H9 (cell line): Measurements from ENCODE around the gene TRABD. TPM values are rescaled to one million over a fixed set of nuclear protein-coding genes. Genes with fewer than 3 reads are reported as not detected.

Experiments used
- DNase-seq: peaks from one replicate; pipeline ENCODE4 v3.0.0-alpha.2; 2017
- H2AFZ ChIP-seq: one replicate; pipeline ENCODE4 v1.6.1; 2013; ENCODE audit warnings: mild to moderate bottlenecking, low read length, control low read depth, moderate library complexity
- H2AK5ac ChIP-seq: 2 replicates; pipeline ENCODE4 v1.6.1; 2013; ENCODE audit warnings: low read length, control low read depth, mixed read lengths; ENCODE audit not compliant: insufficient read length
- H2BK120ac ChIP-seq: one replicate; pipeline ENCODE4 v1.6.1; 2013; ENCODE audit warnings: low read depth, mild to moderate bottlenecking, low read length, control low read depth, inconsistent platforms; ENCODE audit not compliant: poor library complexity, severe bottlenecking
- H2BK12ac ChIP-seq: 2 replicates; pipeline ENCODE4 v1.6.1; 2013; ENCODE audit warnings: low read length, control low read depth, mixed read lengths, low read depth; ENCODE audit not compliant: insufficient read length
- H2BK15ac ChIP-seq: 2 replicates; pipeline ENCODE4 v1.6.1; 2013; ENCODE audit warnings: low read depth, low read length, control low read depth
- H2BK20ac ChIP-seq: one replicate; pipeline ENCODE4 v1.6.1; 2013; ENCODE audit warnings: low read depth, mild to moderate bottlenecking, low read length, control low read depth, inconsistent platforms; ENCODE audit not compliant: poor library complexity, severe bottlenecking
- H2BK5ac ChIP-seq: 2 replicates; pipeline ENCODE4 v1.6.1; 2013; ENCODE audit warnings: low read length, control low read depth, mixed read lengths; ENCODE audit not compliant: insufficient read length
- H3K14ac ChIP-seq: 2 replicates; pipeline ENCODE4 v1.6.1; 2013; ENCODE audit warnings: low read length, control low read depth; ENCODE audit not compliant: insufficient read depth
- H3K18ac ChIP-seq: 2 replicates; pipeline ENCODE4 v1.6.1; 2013; ENCODE audit warnings: low read depth, mild to moderate bottlenecking, mixed read lengths, low read length, control low read depth; ENCODE audit not compliant: insufficient read length
- H3K23ac ChIP-seq: 2 replicates; pipeline ENCODE4 v1.6.1; 2013; ENCODE audit warnings: low read length, control low read depth, mixed read lengths, low read depth; ENCODE audit not compliant: insufficient read length
- H3K23me2 ChIP-seq: 2 replicates; pipeline ENCODE4 v1.6.1; 2013; ENCODE audit warnings: low read depth, mild to moderate bottlenecking, mixed read lengths, low read length, control low read depth; ENCODE audit not compliant: insufficient read length, poor library complexity, severe bottlenecking
- H3K27ac ChIP-seq: 2 replicates; pipeline ENCODE4 v1.5.1; 2013; ENCODE audit warnings: low read length, control low read depth, mixed read lengths, low read depth; ENCODE audit not compliant: insufficient read length
- H3K27me3 ChIP-seq: 2 replicates; pipeline ENCODE4 v1.6.1; 2013; ENCODE audit warnings: low read length, control low read depth, inconsistent platforms; ENCODE audit not compliant: insufficient read depth
- H3K4ac ChIP-seq: 2 replicates; pipeline ENCODE4 v1.6.1; 2013; ENCODE audit warnings: low read depth, mild to moderate bottlenecking, control low read depth, inconsistent platforms, low read length, moderate library complexity
- H3K4me1 ChIP-seq: 2 replicates; pipeline ENCODE4 v1.6.1; 2013; ENCODE audit warnings: low read length, control low read depth, inconsistent platforms; ENCODE audit not compliant: insufficient read depth
- H3K4me2 ChIP-seq: 2 replicates; pipeline ENCODE4 v1.6.1; 2013; ENCODE audit warnings: low read length, control low read depth, mixed read lengths; ENCODE audit not compliant: insufficient read length, insufficient read depth
- H3K56ac ChIP-seq: 2 replicates; pipeline ENCODE4 v1.6.1; 2013; ENCODE audit warnings: low read depth, mild to moderate bottlenecking, mixed read lengths, low read length, control low read depth; ENCODE audit not compliant: insufficient read length
- H3K79me1 ChIP-seq: 2 replicates; pipeline ENCODE4 v1.6.1; 2013; ENCODE audit warnings: low read depth, mild to moderate bottlenecking, moderate library complexity, low read length, control low read depth, inconsistent platforms; ENCODE audit not compliant: insufficient read depth, poor library complexity, severe bottlenecking
- H3K79me2 ChIP-seq: 2 replicates; pipeline ENCODE4 v1.6.1; 2013; ENCODE audit warnings: low read length, control low read depth, inconsistent platforms; ENCODE audit not compliant: insufficient read depth
- H3K9ac ChIP-seq: 2 replicates; pipeline ENCODE4 v1.6.1; 2013; ENCODE audit warnings: low read length, control low read depth, mixed read lengths; ENCODE audit not compliant: insufficient read length; ENCODE audit errors: extremely low read depth
- H3K9me3 ChIP-seq: one replicate; pipeline ENCODE4 v1.6.1; 2013; ENCODE audit warnings: low read depth, low read length, inconsistent platforms; ENCODE audit not compliant: control insufficient read depth
- H3T11ph ChIP-seq: one replicate; pipeline ENCODE4 v1.6.1; 2013; ENCODE audit warnings: mild to moderate bottlenecking, low read length, control low read depth, inconsistent platforms
- H4K20me1 ChIP-seq: one replicate; pipeline ENCODE4 v1.6.1; 2013; ENCODE audit not compliant: control insufficient read depth, insufficient read length, insufficient read depth
- H4K5ac ChIP-seq: 2 replicates; pipeline ENCODE4 v1.6.1; 2013; ENCODE audit warnings: low read depth, mild to moderate bottlenecking, mixed read lengths, low read length, control low read depth; ENCODE audit not compliant: insufficient read length
- H4K8ac ChIP-seq: replicated peaks from 2 replicates; pipeline ENCODE4 v1.6.1; 2013; ENCODE audit warnings: low read length, control low read depth, mixed read lengths, low read depth; ENCODE audit not compliant: insufficient read length
- H4K91ac ChIP-seq: 2 replicates; pipeline ENCODE4 v1.6.1; 2013; ENCODE audit warnings: low read depth, mild to moderate bottlenecking, moderate library complexity, mixed read lengths, low read length, control low read depth; ENCODE audit not compliant: insufficient read length
- H3K27ac Mint-ChIP-seq, 3 experiments: 2 replicates in 2 of 3; 3 replicates in 1 of 3; pipeline ENCODE4 v1.8.0; 2020 to 2021; ENCODE audit warnings: mixed read lengths in 3 of 3, mild to moderate bottlenecking in 1 of 3, moderate library complexity in 1 of 3
- H3K27me3 Mint-ChIP-seq: 2 replicates; pipeline ENCODE4 v1.8.0; 2021; ENCODE audit warnings: low read depth, mild to moderate bottlenecking, moderate library complexity, mixed read lengths
- H3K36me3 Mint-ChIP-seq, 3 experiments: 2 replicates in 2 of 3; 3 replicates in 1 of 3; pipeline ENCODE4 v1.8.0; 2020 to 2021; ENCODE audit warnings: low read depth in 3 of 3, mixed read lengths in 3 of 3; ENCODE audit not compliant: insufficient read depth in 1 of 3
- H3K4me1 Mint-ChIP-seq, 2 experiments: 2 replicates each; pipeline ENCODE4 v1.8.0; 2020; ENCODE audit warnings: mixed read lengths in 2 of 2
- H3K4me3 Mint-ChIP-seq, 2 experiments: 2 replicates in 1 of 2; 3 replicates in 1 of 2; pipeline ENCODE4 v1.8.0; 2020 to 2021; ENCODE audit warnings: mild to moderate bottlenecking in 2 of 2, mixed read lengths in 2 of 2, moderate library complexity in 1 of 2
- H3K9me3 Mint-ChIP-seq, 2 experiments: 2 replicates in 1 of 2; 3 replicates in 1 of 2; pipeline ENCODE4 v1.8.0; 2020; ENCODE audit warnings: mild to moderate bottlenecking in 2 of 2, mixed read lengths in 2 of 2, moderate library complexity in 1 of 2
- CTCF ChIP-seq: fragments of 200-600 bp; sonication (generic); conservative IDR thresholded peaks from 3 replicates; pipeline ENCODE4 v1.8.0; 2021; ENCODE audit warnings: antibody characterized with exemption, mild to moderate bottlenecking
- WGBS: extraction: QIAGEN DNeasy Blood & Tissue Kit; methylation state at CpG from one replicate; pipeline ENCODE4 v1.1.7; 2013; ENCODE audit warnings: missing lambda C conversion rate, low lambda C conversion rate, mixed read lengths; ENCODE audit not compliant: insufficient read length; ENCODE audit errors: extremely low coverage; 5-methylcytosine and 5-hydroxymethylcytosine counted together
- total RNA-seq: library from RNA; stranded (reverse); gene quantifications from 2 replicates; pipeline ENCODE4 v1.2.1, GENCODE V29; 2021

Gene TRABD
- total RNA-seq, 1 experiment from 2014 or later, result 47.8 TPM

- Histone ChIP-seq H3K9me3 (no peaks in the 10 kb centered on the region), H4K8ac (no peak overlapping the region), H3T11ph (no peak overlapping the region), H2BK120ac (no peak overlapping the region), H2AK5ac (no peak overlapping the region), H3K18ac (no peak overlapping the region), H4K5ac (no peak overlapping the region), H2BK20ac (no peak overlapping the region), H3K79me1 (no peaks in the 10 kb centered on the region), H3K27me3 (peaks cover 3% of the 10 kb centered on the region; the same call in 1 of the 2 replicates), H4K20me1 (no peaks in the 10 kb centered on the region), H2BK5ac (no peak overlapping the region), H3K23ac (no peak overlapping the region), H3K27ac (no peak overlapping the region), H3K23me2 (no peaks in the 10 kb centered on the region), H2BK15ac (no peak overlapping the region), H3K4ac (no peak overlapping the region), H4K91ac (no peak overlapping the region), H3K4me2 (no peak overlapping the region), H3K56ac (no peak overlapping the region), H3K79me2 (no peaks in the 10 kb centered on the region), H3K9ac (no peak overlapping the region), H3K4me1 (no peaks in the 10 kb centered on the region), H2BK12ac (no peak overlapping the region), H3K14ac (no peak overlapping the region), H2AFZ (no peak overlapping the region)
- TF ChIP-seq CTCF, result no peak
- Mint-ChIP-seq H3K4me1 (peaks cover 3 to 9% of the 10 kb centered on the region in 2 experiments; a peak in 3 of 4 replicates), H3K4me3 (no peak overlapping the region), H3K9me3 (no peaks in the 10 kb centered on the region), H3K27ac (no peak overlapping the region), H3K27me3 (peaks cover 38% of the 10 kb centered on the region), H3K36me3 (peaks cover 0 to 2% (median 0%) of the 10 kb centered on the region in 3 experiments; a peak in 2 of 7 replicates)
- WGBS, result no CpG with 5 or more reads among the region's 28 CpGs
- DNase-seq, result no peak
Measured at GRCh38 chr22:50165436-50166123, 20.1 kb upstream of the TRABD start.
